Ascending aorta (tissue), 2 donors: ENCODE measurements around the gene ASPDH. TPM values are rescaled to one million over a fixed set of nuclear protein-coding genes. Genes with fewer than 3 reads are reported as not detected.

Experiments used
- DNase-seq, 2 donors: peaks; one replicate each; pipeline ENCODE4 v3.0.0-alpha.2; 2019; ENCODE audit warnings: low spot score in 2 of 2
- H3K27ac ChIP-seq, 2 donors: fragments of 200-600 bp; sonication (generic); one replicate each; pipeline ENCODE4 v1.5.1; 2016 to 2017; ENCODE audit warnings: mild to moderate bottlenecking in 1 of 2
- H3K27me3 ChIP-seq: fragments of 200-600 bp; sonication (generic); one replicate; pipeline ENCODE4 v1.5.1; 2017
- H3K36me3 ChIP-seq, 2 donors: fragments of 200-600 bp; sonication (generic); one replicate each; pipeline ENCODE4 v1.5.1; 2016
- H3K4me1 ChIP-seq, 2 donors: fragments of 200-600 bp; sonication (generic); one replicate each; pipeline ENCODE4 v1.5.1; 2016 to 2017; ENCODE audit warnings: mild to moderate bottlenecking in 1 of 2
- H3K4me3 ChIP-seq, 2 donors: fragments of 200-600 bp; sonication (generic); one replicate each; pipeline ENCODE4 v1.5.1; 2016 to 2017; ENCODE audit warnings: mild to moderate bottlenecking in 1 of 2
- H3K9me3 ChIP-seq, 2 donors: fragments of 200-600 bp; sonication (generic); one replicate each; pipeline ENCODE4 v1.5.1; 2016
- CTCF ChIP-seq, 3 experiments: fragments of 200-600 bp in 2 of 3; fragments of 450-650 bp in 1 of 3; sonication (generic) in 2 of 3; IDR thresholded peaks; one replicate each; pipeline ENCODE4 v1.5.1; 2016 to 2019; ENCODE audit warnings: antibody characterized with exemption in 3 of 3, mild to moderate bottlenecking in 1 of 3, moderate library complexity in 1 of 3
- intact Hi-C: fragments of 100-400 bp; cut with DNase I; formaldehyde crosslinking; loops from one replicate; pipeline ENCODE4 v1.15.1; 2023
- total RNA-seq: library from RNA; depleted of rRNA; stranded (reverse); fragments of >200 nt; gene quantifications from one replicate; pipeline ENCODE4 v1.1.0, GENCODE V29; 2016

ASPDH gene
- total RNA-seq, 1 donor from 2014 or later, result not detected

DNA sequence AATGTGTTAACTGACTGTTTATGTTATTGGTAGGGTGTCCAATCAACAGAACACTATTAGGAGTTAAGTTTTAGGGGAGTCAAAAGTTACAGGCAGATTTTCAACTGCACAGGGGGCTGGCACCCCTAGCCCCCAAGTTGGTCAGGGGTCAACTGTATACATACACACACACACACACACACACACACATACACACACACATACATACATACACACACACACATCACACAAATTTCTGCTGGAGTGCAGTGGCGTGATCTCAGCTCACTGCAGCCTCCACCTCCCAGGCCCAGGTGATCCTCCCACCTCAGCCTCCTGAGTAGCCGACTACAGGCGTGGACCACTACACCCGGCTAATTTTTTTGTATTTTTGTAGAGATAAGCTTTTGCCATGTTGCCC, 44.3 kb upstream of the ASPDH start:
- TF ChIP-seq CTCF (IDR thresholded peaks at IDR 0.05), result no peak
- H3K27ac ChIP-seq, result no peak overlapping the region
- H3K4me1 ChIP-seq, result peaks cover 0 to 4% of the 10 kb centered on the region in 2 donors
- H3K36me3 ChIP-seq, result no peaks in the 10 kb centered on the region
- DNase-seq, result no peak
- intact Hi-C loops, result no loop called here
- H3K4me3 ChIP-seq, result no peak overlapping the region
- peaks cover 8% of the 10 kb centered on the region for H3K27me3 ChIP-seq
- no peaks in the 10 kb centered on the region for H3K9me3 ChIP-seq

DNA sequence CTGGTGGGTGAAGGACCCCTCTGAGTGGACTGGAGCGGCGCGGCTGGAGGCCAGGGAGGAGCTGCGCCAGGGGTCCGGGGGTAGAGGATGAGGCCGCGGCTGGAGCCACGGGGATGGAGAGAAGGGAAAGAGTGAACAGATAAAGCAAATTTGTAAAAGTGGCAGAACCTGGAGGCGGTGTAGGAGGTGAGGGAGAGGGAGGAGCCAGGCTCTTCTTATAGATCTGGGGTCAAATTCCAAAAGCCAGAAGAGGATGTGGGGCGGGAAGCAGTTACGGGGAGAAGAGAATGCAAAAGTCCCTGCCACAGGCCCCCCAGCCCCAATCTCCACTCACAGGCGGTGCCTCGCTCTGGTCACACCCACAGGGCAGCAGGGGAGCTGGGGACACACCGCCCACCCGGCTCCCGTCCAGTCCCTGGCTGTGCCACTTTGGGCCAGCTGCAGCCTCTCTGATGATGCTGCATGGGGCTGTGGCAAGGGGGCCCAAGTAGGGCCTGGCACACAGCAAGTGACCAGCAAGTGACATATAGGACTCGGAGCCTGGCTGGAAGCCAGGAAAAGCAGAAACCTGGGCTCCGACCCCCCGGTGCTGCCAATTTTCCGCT, 43.4 kb upstream of the ASPDH start:
- DNase-seq, result no peak
- no peak overlapping the region for H3K27ac ChIP-seq
- H3K9me3 ChIP-seq, result no peaks in the 10 kb centered on the region
- H3K27me3 ChIP-seq, result peaks cover 8% of the 10 kb centered on the region
- H3K4me1 ChIP-seq, result peaks cover 0 to 4% of the 10 kb centered on the region in 2 donors
- peak overlapping the region; percentile 36 to 64 for H3K4me3 ChIP-seq
- intact Hi-C loops, result no loop called here
- no peak for TF ChIP-seq CTCF (IDR thresholded peaks at IDR 0.05)
- no peaks in the 10 kb centered on the region for H3K36me3 ChIP-seq

- peak; percentile 12 to 77 (median 63) for TF ChIP-seq CTCF (IDR thresholded peaks at IDR 0.05)
- peak in 1 of 2 donors; percentile 83 for DNase-seq
Measured at GRCh38 chr19:50556282-50557008, 42.7 kb upstream of the ASPDH start.

GRCh38 chr19:50555450-50556281, 42.0 kb upstream of the ASPDH start:
- Histone ChIP-seq H3K27me3 (peaks cover 8% of the 10 kb centered on the region), H3K9me3 (no peaks in the 10 kb centered on the region)

More at GRCh38 chr19:50556282-50557008, 42.7 kb upstream of the ASPDH start:
- Histone ChIP-seq H3K4me3 (peak overlapping the region; percentile 36 to 64), H3K36me3 (no peaks in the 10 kb centered on the region), H3K27me3 (peaks cover 8% of the 10 kb centered on the region), H3K9me3 (no peaks in the 10 kb centered on the region), H3K4me1 (peaks cover 0 to 4% of the 10 kb centered on the region in 2 donors), H3K27ac (no peak overlapping the region)
- intact Hi-C loops, result no loop called here

More at GRCh38 chr19:50555450-50556281, 42.0 kb upstream of the ASPDH start:
- H3K4me3 ChIP-seq, result peak overlapping the region in 1 of 2 donors; percentile 64
- no peak for TF ChIP-seq CTCF (IDR thresholded peaks at IDR 0.05)
- DNase-seq, result no peak
- H3K4me1 ChIP-seq, result peaks cover 0 to 4% of the 10 kb centered on the region in 2 donors
- intact Hi-C loops, result no loop called here
- no peaks in the 10 kb centered on the region for H3K36me3 ChIP-seq
- H3K27ac ChIP-seq, result no peak overlapping the region
